ENCODE results near the gene SPATA13. TPM values are rescaled to one million over a fixed set of nuclear protein-coding genes. Genes with fewer than 3 reads are reported as not detected.

Gene SPATA13
- total and polyA plus RNA-seq, 10 of the 15 experiments (the other 5 are each of a cell fraction or from before 2014, with no cell fraction given): 2.4 to 11.1 (median 10.2) TPM

GRCh38 chr13:24237356-24237755 lies 76.8 kb downstream of the SPATA13 start:
- POLR2A ChIA-PET: no interaction called here
- no peak overlapping the region for H2AFZ ChIP-seq (ENCODE audit: control insufficient read depth, low read depth, low read length)
- no peaks in the 10 kb centered on the region for H3K4me1 ChIP-seq (ENCODE audit: control insufficient read depth, insufficient read depth, low read length)
- CTCF ChIA-PET: no interaction called here
- SMC1A ChIA-PET (ENCODE audit: uncharacterized antibody, unreplicated experiment): no interaction called here
- 28% methylated on average over 1 of the region's 1 CpG for WGBS (ENCODE audit: insufficient coverage, insufficient replicate concordance, low lambda C conversion rate, missing lambda C conversion rate)
- no peak for FAIRE-seq
- BruUV-seq (replicated peaks): no TSS peak
- RAD21 ChIA-PET (ENCODE audit: unreplicated experiment): no interaction called here
- H3K4me2 ChIP-seq (ENCODE audit: control insufficient read depth, insufficient read depth): no peak overlapping the region
- H3K79me2 ChIP-seq (ENCODE audit: control insufficient read depth, insufficient read depth, low read length): no peaks in the 10 kb centered on the region
- no peaks in the 10 kb centered on the region for H3K27me3 ChIP-seq (replicated peaks in 1 of 2; ENCODE audit: control insufficient read depth in 2 of 2, insufficient read depth in 2 of 2, low read length in 1 of 2)
- no peak overlapping the region for H3K27ac ChIP-seq (ENCODE audit: control insufficient read depth, insufficient read depth)
- H3K36me3 ChIP-seq (ENCODE audit: control insufficient read depth in 2 of 2, insufficient read depth in 2 of 2, low read length in 1 of 2): no peaks in the 10 kb centered on the region
- intact Hi-C loops (cut with micrococcal nuclease; ENCODE audit: unreplicated experiment) (no loop called here), in situ Hi-C loops (cut with MboI) (no loop called here)
- H3K4me3 ChIP-seq: no peak overlapping the region
- no peaks in the 10 kb centered on the region for H4K20me1 ChIP-seq (ENCODE audit: control insufficient read depth, insufficient read depth)
- no peaks in the 10 kb centered on the region for H3K9me3 ChIP-seq (replicated peaks; ENCODE audit: control insufficient read depth, insufficient read depth, low read length)
- no peak for ATAC-seq
- H3K9ac ChIP-seq (ENCODE audit: control insufficient read depth, insufficient read depth, low read length): no peak overlapping the region
- no peak for DNase-seq (ENCODE audit: low read depth, low spot score)
- TF ChIP-seq CTCF (IDR thresholded peaks at IDR 0.05 in 2 of 3, conservative IDR thresholded peaks at IDR 0.05 in 1 of 3; ENCODE audit: control insufficient read depth in 2 of 3, extremely low read depth in 1 of 3, insufficient read depth in 1 of 3, low read depth in 3 of 3, low read length in 3 of 3) (no peak), ZBTB40 (IDR thresholded peaks at IDR 0.05; ENCODE audit: borderline replicate concordance) (no peak), ZNF592 (IDR thresholded peaks at IDR 0.05) (no peak), IKZF1 (conservative IDR thresholded peaks at IDR 0.05) (no peak), MXI1 (IDR thresholded peaks at IDR 0.05; ENCODE audit: low read depth, low read length) (no peak), CHD4 (IDR thresholded peaks at IDR 0.05) (no peak), RFX5 (IDR thresholded peaks at IDR 0.05; ENCODE audit: low read depth, low read length) (no peak), MAX (IDR thresholded peaks at IDR 0.05; ENCODE audit: low read depth, low read length) (no peak), TCF3 (IDR thresholded peaks at IDR 0.05; ENCODE audit: borderline replicate concordance, insufficient read depth, low read depth, low read length) (no peak), JUNB (IDR thresholded peaks at IDR 0.05) (no peak), FOXM1 (IDR thresholded peaks at IDR 0.05; ENCODE audit: low read depth, low read length) (no peak), CREB1 (IDR thresholded peaks at IDR 0.05; ENCODE audit: low read depth) (no peak), FOXK2 (IDR thresholded peaks at IDR 0.05) (no peak), RUNX3 (IDR thresholded peaks at IDR 0.05; ENCODE audit: low read length) (no peak)

All from GM12878 (cell line).